GM21390 (cell line): ENCODE data around the gene FIGNL1.
"Not testable (repeated sequence)": the region's sequence is repeated elsewhere in the genome, so short reads cannot be mapped to it uniquely, and the experiment has no call there.

Experiments
- ATAC-seq: cut with Tn5 transposase; IDR thresholded peaks from one replicate; pipeline ENCODE4 v1.9.1; 2021; ENCODE audit not compliant: unreplicated experiment

FIGNL1 gene

GRCh38 chr7:50472427-50472826 lies 22.3 kb upstream of the FIGNL1 start:
- ATAC-seq, result no peak

- ATAC-seq, result no peak
Observed at GRCh38 chr7:50471970-50472369, 21.8 kb upstream of the FIGNL1 start.

GRCh38 chr7:50470250-50471163 lies 20.4 kb upstream of the FIGNL1 start:
- ATAC-seq, result no peak

GRCh38 chr7:50469181-50469580 lies 19.0 kb upstream of the FIGNL1 start:
- ATAC-seq, result no peak

GRCh38 chr7:50467817-50468610 lies 17.9 kb upstream of the FIGNL1 start:
- ATAC-seq, result peak; percentile 89

- ATAC-seq, result no peak
Observed at GRCh38 chr7:50466815-50467585, 16.9 kb upstream of the FIGNL1 start.

GRCh38 chr7:50463035-50463434 lies 12.9 kb upstream of the FIGNL1 start:
- ATAC-seq, result no peak

- ATAC-seq, result no peak
Observed at GRCh38 chr7:50462361-50462760, 12.2 kb upstream of the FIGNL1 start.

- no peak for ATAC-seq
Observed at GRCh38 chr7:50461695-50462094, 11.5 kb upstream of the FIGNL1 start.

GRCh38 chr7:50459183-50459582 lies 9.0 kb upstream of the FIGNL1 start:
- not testable (repeated sequence) for ATAC-seq

GRCh38 chr7:50458651-50459050 lies 8.5 kb upstream of the FIGNL1 start:
- ATAC-seq, result not testable (repeated sequence)

GRCh38 chr7:50456371-50457123 lies 6.4 kb upstream of the FIGNL1 start:
- ATAC-seq, result no peak

GRCh38 chr7:50455658-50456057 lies 5.5 kb upstream of the FIGNL1 start:
- no peak for ATAC-seq

GRCh38 chr7:50454968-50455367 lies 4.8 kb upstream of the FIGNL1 start:
- ATAC-seq, result no peak

- peak; percentile 14 for ATAC-seq
Observed at GRCh38 chr7:50450590-50451032, 461 bp upstream of the FIGNL1 start.

- peak; percentile 0 for ATAC-seq
Observed at GRCh38 chr7:50449501-50449880, 659 bp downstream of the FIGNL1 start.

GRCh38 chr7:50448823-50449222 lies 1.3 kb downstream of the FIGNL1 start:
- peak; percentile 19 for ATAC-seq

GRCh38 chr7:50446542-50446960 lies 3.6 kb downstream of the FIGNL1 start:
- ATAC-seq, result peak; percentile 25

- ATAC-seq, result no peak
Observed at GRCh38 chr7:50436133-50436806, 13.9 kb downstream of the FIGNL1 start.
